ENCODE measurements around the gene ICA1.

The ICA1 gene

GRCh38 chr7:8085420-8085819 lies 176.5 kb downstream of the ICA1 start:
- Histone ChIP-seq H3K4me1 (ENCODE audit: insufficient read depth, poor library complexity, severe bottlenecking) (no peaks in the 10 kb centered on the region), H3K27me3 (ENCODE audit: insufficient read depth, poor library complexity, severe bottlenecking) (no peaks in the 10 kb centered on the region), H3K4me3 (ENCODE audit: severe bottlenecking) (no peak overlapping the region), H3K9me3 (ENCODE audit: severe bottlenecking) (no peaks in the 10 kb centered on the region), H3K27ac (ENCODE audit: poor library complexity, severe bottlenecking) (no peak overlapping the region), H3K36me3 (ENCODE audit: low read depth) (no peaks in the 10 kb centered on the region)
- ATAC-seq (ENCODE audit: low read depth) (no peak), DNase-seq (ENCODE audit: low spot score) (no peak)
- no peak for TF ChIP-seq CTCF (IDR thresholded peaks at IDR 0.05; ENCODE audit: poor library complexity, severe bottlenecking)

DNA sequence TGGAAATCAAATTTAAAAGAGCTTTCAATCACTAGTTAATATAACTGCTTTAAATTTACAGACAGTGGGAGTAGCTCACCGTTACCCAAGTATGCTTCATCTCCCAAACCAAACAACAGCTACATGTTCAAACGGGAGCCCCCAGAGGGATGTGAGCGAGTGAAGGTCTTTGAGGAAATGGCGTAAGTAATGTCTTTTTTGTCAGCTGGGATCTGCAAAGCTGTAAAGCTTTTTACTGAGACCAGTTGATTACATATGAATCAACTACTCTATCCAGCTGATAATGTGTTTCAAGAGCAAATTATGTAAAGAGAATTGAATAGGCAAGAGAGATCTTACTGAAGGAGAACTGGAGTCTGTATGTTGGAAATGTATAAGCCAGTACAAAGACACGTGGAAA lies 177.1 kb downstream of the ICA1 start:
- no peak for DNase-seq (ENCODE audit: low spot score)
- TF ChIP-seq CTCF (IDR thresholded peaks at IDR 0.05; ENCODE audit: poor library complexity, severe bottlenecking), result no peak
- ATAC-seq (ENCODE audit: low read depth), result no peak
- Histone ChIP-seq H3K9me3 (ENCODE audit: severe bottlenecking) (no peaks in the 10 kb centered on the region), H3K27me3 (ENCODE audit: insufficient read depth, poor library complexity, severe bottlenecking) (no peaks in the 10 kb centered on the region), H3K36me3 (ENCODE audit: low read depth) (no peaks in the 10 kb centered on the region), H3K4me3 (ENCODE audit: severe bottlenecking) (no peak overlapping the region), H3K4me1 (ENCODE audit: insufficient read depth, poor library complexity, severe bottlenecking) (no peaks in the 10 kb centered on the region), H3K27ac (ENCODE audit: poor library complexity, severe bottlenecking) (no peak overlapping the region)

- Histone ChIP-seq H3K36me3 (ENCODE audit: low read depth) (no peaks in the 10 kb centered on the region), H3K4me3 (ENCODE audit: severe bottlenecking) (no peak overlapping the region)
- TF ChIP-seq CTCF (IDR thresholded peaks at IDR 0.05; ENCODE audit: poor library complexity, severe bottlenecking), result no peak
Observed at GRCh38 chr7:8082762-8083161, 179.2 kb downstream of the ICA1 start.

GRCh38 chr7:8078418-8078817 lies 183.5 kb downstream of the ICA1 start:
- no peak overlapping the region for H3K4me3 ChIP-seq (ENCODE audit: severe bottlenecking)
- H3K4me1 ChIP-seq (ENCODE audit: insufficient read depth, poor library complexity, severe bottlenecking), result no peaks in the 10 kb centered on the region
- H3K27ac ChIP-seq (ENCODE audit: poor library complexity, severe bottlenecking), result no peak overlapping the region
- ATAC-seq (ENCODE audit: low read depth) (no peak), DNase-seq (ENCODE audit: low spot score) (no peak)
- TF ChIP-seq CTCF (IDR thresholded peaks at IDR 0.05; ENCODE audit: poor library complexity, severe bottlenecking), result no peak
- H3K9me3 ChIP-seq (ENCODE audit: severe bottlenecking), result no peaks in the 10 kb centered on the region
- H3K36me3 ChIP-seq (ENCODE audit: low read depth), result no peaks in the 10 kb centered on the region
- no peaks in the 10 kb centered on the region for H3K27me3 ChIP-seq (ENCODE audit: insufficient read depth, poor library complexity, severe bottlenecking)

More at GRCh38 chr7:8082762-8083161, 179.2 kb downstream of the ICA1 start:
- no peaks in the 10 kb centered on the region for H3K27me3 ChIP-seq (ENCODE audit: insufficient read depth, poor library complexity, severe bottlenecking)
- DNase-seq (ENCODE audit: low spot score), result no peak
- H3K9me3 ChIP-seq (ENCODE audit: severe bottlenecking), result no peaks in the 10 kb centered on the region
- no peaks in the 10 kb centered on the region for H3K4me1 ChIP-seq (ENCODE audit: insufficient read depth, poor library complexity, severe bottlenecking)
- no peak for ATAC-seq (ENCODE audit: low read depth)
- no peak overlapping the region for H3K27ac ChIP-seq (ENCODE audit: poor library complexity, severe bottlenecking)

GRCh38 chr7:8070451-8071180 lies 191.4 kb downstream of the ICA1 start:
- Histone ChIP-seq H3K4me3 (ENCODE audit: severe bottlenecking) (no peak overlapping the region), H3K36me3 (ENCODE audit: low read depth) (no peaks in the 10 kb centered on the region), H3K4me1 (ENCODE audit: insufficient read depth, poor library complexity, severe bottlenecking) (no peaks in the 10 kb centered on the region), H3K27ac (ENCODE audit: poor library complexity, severe bottlenecking) (no peak overlapping the region), H3K9me3 (ENCODE audit: severe bottlenecking) (no peaks in the 10 kb centered on the region), H3K27me3 (ENCODE audit: insufficient read depth, poor library complexity, severe bottlenecking) (no peaks in the 10 kb centered on the region)
- TF ChIP-seq CTCF (IDR thresholded peaks at IDR 0.05; ENCODE audit: poor library complexity, severe bottlenecking), result no peak
- ATAC-seq (ENCODE audit: low read depth) (no peak), DNase-seq (ENCODE audit: low spot score) (no peak)

All from RWPE2 (cell line).